Effector memory CD4-positive, alpha-beta T cell (primary cell): ENCODE data around the gene GREB1L.

Experiments
- DNase-seq, 3 donors: peaks; one replicate each; pipeline ENCODE4 v3.0.0-alpha.2; 2020
- H3K27ac ChIP-seq: 2 replicates; pipeline ENCODE4 v1.7.0; 2013; ENCODE audit warnings: mild to moderate bottlenecking, low read length, moderate library complexity; ENCODE audit not compliant: insufficient read depth, poor library complexity, severe bottlenecking
- H3K27me3 ChIP-seq: replicated peaks from 2 replicates; pipeline ENCODE4 v1.7.0; 2013; ENCODE audit warnings: mild to moderate bottlenecking, low read length; ENCODE audit not compliant: insufficient read depth, control insufficient read depth, poor library complexity, severe bottlenecking
- H3K36me3 ChIP-seq: 2 replicates; pipeline ENCODE4 v1.7.0; 2013; ENCODE audit warnings: mild to moderate bottlenecking, low read length, moderate library complexity; ENCODE audit not compliant: control insufficient read depth, insufficient read depth
- H3K4me1 ChIP-seq: 2 replicates; pipeline ENCODE4 v1.7.0; 2013; ENCODE audit warnings: low read length, mild to moderate bottlenecking; ENCODE audit not compliant: control insufficient read depth, insufficient read depth, poor library complexity, severe bottlenecking
- H3K4me3 ChIP-seq: 2 replicates; pipeline ENCODE4 v1.7.0; 2013; ENCODE audit warnings: low read length, low read depth, mild to moderate bottlenecking; ENCODE audit not compliant: insufficient read depth, poor library complexity, severe bottlenecking
- H3K9me3 ChIP-seq: 2 replicates; pipeline ENCODE4 v1.7.0; 2013; ENCODE audit warnings: mild to moderate bottlenecking, low read length, moderate library complexity; ENCODE audit not compliant: control insufficient read depth

Gene GREB1L

DNA sequence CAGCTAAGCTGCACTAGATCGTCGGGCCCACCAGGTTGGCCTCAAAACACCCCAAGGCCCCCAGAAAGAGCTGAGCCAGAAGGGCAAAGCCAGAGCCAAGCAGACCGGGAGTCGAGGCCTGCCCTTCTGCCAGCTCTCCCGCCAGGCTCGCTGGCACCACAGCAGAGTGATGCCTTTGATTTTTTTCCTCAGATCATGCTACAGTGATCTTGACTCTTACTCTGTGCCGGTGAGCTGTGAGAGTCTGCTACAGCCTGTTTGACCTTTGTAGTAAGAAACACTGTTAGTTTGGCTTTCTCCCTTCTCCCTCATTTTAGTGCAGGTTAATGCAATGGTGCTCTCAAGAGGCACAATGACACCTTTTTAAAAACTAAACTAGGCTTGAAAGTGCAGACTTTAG, 260.6 kb downstream of the GREB1L start:
- Histone ChIP-seq H3K4me1 (no peaks in the 10 kb centered on the region), H3K27ac (no peak overlapping the region), H3K27me3 (no peaks in the 10 kb centered on the region)

GRCh38 chr18:21507913-21508701, 266.1 kb downstream of the GREB1L start:
- H3K4me1 ChIP-seq, result no peaks in the 10 kb centered on the region
- H3K27ac ChIP-seq, result no peak overlapping the region
- H3K4me3 ChIP-seq, result no peak overlapping the region
- H3K27me3 ChIP-seq, result no peaks in the 10 kb centered on the region
- H3K9me3 ChIP-seq, result no peaks in the 10 kb centered on the region
- no peak for DNase-seq
- H3K36me3 ChIP-seq, result no peaks in the 10 kb centered on the region

More for the DNA sequence above, 260.6 kb downstream of the GREB1L start:
- no peak for DNase-seq
- no peak overlapping the region for H3K4me3 ChIP-seq
- no peaks in the 10 kb centered on the region for H3K9me3 ChIP-seq
- no peaks in the 10 kb centered on the region for H3K36me3 ChIP-seq

DNA sequence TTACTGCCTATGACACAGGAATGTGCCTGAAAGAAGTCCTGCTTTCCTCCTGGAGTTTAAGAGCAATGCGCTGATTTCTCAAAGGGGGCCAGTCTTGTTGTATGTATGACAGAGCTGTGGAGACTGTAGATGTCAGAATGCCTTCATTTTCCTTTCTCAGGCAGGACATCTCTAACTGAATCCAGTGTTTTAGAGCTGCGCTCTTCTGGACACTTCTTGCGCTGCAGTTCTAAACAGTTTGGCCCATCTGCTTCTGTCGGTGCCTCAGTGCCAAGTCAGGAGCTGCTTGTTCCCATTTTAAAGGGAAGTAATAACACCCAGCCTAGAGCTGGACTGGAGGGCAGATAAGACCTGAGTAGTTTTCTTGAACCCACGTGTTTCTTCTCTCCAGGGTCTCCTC, 267.0 kb downstream of the GREB1L start:
- Histone ChIP-seq H3K4me3 (no peak overlapping the region), H3K4me1 (no peaks in the 10 kb centered on the region), H3K27ac (no peak overlapping the region), H3K36me3 (peaks cover 4% of the 10 kb centered on the region), H3K27me3 (no peaks in the 10 kb centered on the region), H3K9me3 (no peaks in the 10 kb centered on the region)
- DNase-seq, result no peak

- no peak for DNase-seq
Measured at GRCh38 chr18:21513292-21513691, 271.3 kb downstream of the GREB1L start.

GRCh38 chr18:21513741-21514140, 271.7 kb downstream of the GREB1L start:
- Histone ChIP-seq H3K4me1 (no peaks in the 10 kb centered on the region), H3K36me3 (peaks cover 4% of the 10 kb centered on the region), H3K27me3 (no peaks in the 10 kb centered on the region), H3K4me3 (no peak overlapping the region), H3K27ac (no peak overlapping the region), H3K9me3 (no peaks in the 10 kb centered on the region)
- DNase-seq, result no peak

More at GRCh38 chr18:21513292-21513691, 271.3 kb downstream of the GREB1L start:
- no peaks in the 10 kb centered on the region for H3K9me3 ChIP-seq
- no peak overlapping the region for H3K27ac ChIP-seq
- no peak overlapping the region for H3K4me3 ChIP-seq
- peaks cover 4% of the 10 kb centered on the region for H3K36me3 ChIP-seq
- no peaks in the 10 kb centered on the region for H3K27me3 ChIP-seq
- H3K4me1 ChIP-seq, result no peaks in the 10 kb centered on the region

DNA sequence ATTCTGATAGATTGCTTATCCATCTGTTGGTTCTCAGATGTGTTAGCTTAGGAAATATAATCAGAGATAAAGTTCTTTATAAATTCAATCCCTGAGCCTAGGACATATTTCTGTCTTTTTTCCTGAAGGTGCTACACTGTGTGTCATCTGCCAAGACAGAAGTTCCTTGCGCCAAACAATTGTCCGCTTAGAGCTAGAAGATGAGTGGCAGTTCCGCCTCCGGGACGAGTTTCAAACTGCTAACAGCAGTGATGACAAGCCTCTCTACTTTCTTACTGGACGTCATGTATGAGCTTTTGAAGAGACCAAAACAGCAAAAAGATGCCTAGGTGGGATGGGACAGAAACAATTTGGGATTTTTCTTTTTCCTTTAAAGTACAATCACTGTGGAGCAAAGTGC, 280.5 kb downstream of the GREB1L start:
- no peak for DNase-seq
- Histone ChIP-seq H3K9me3 (no peaks in the 10 kb centered on the region), H3K36me3 (peaks cover 12% of the 10 kb centered on the region), H3K4me3 (no peak overlapping the region), H3K27me3 (no peaks in the 10 kb centered on the region), H3K4me1 (no peaks in the 10 kb centered on the region), H3K27ac (no peak overlapping the region)

GRCh38 chr18:21525916-21526315, 283.9 kb downstream of the GREB1L start:
- H3K4me3 ChIP-seq, result no peak overlapping the region

GRCh38 chr18:21526463-21526862, 284.4 kb downstream of the GREB1L start:
- DNase-seq, result no peak
- Histone ChIP-seq H3K36me3 (peaks cover 29% of the 10 kb centered on the region), H3K27me3 (no peaks in the 10 kb centered on the region), H3K27ac (no peak overlapping the region), H3K4me1 (no peaks in the 10 kb centered on the region), H3K9me3 (no peaks in the 10 kb centered on the region), H3K4me3 (no peak overlapping the region)

More at GRCh38 chr18:21525916-21526315, 283.9 kb downstream of the GREB1L start:
- H3K36me3 ChIP-seq, result peaks cover 26% of the 10 kb centered on the region
- no peaks in the 10 kb centered on the region for H3K9me3 ChIP-seq
- no peak for DNase-seq
- H3K27ac ChIP-seq, result no peak overlapping the region
- no peaks in the 10 kb centered on the region for H3K4me1 ChIP-seq
- no peaks in the 10 kb centered on the region for H3K27me3 ChIP-seq

- Histone ChIP-seq H3K4me1 (no peaks in the 10 kb centered on the region), H3K9me3 (no peaks in the 10 kb centered on the region), H3K4me3 (no peak overlapping the region), H3K27me3 (no peaks in the 10 kb centered on the region), H3K27ac (no peak overlapping the region), H3K36me3 (peaks cover 39% of the 10 kb centered on the region)
- DNase-seq, result no peak
Measured at GRCh38 chr18:21534327-21534726, 292.3 kb downstream of the GREB1L start.

DNA sequence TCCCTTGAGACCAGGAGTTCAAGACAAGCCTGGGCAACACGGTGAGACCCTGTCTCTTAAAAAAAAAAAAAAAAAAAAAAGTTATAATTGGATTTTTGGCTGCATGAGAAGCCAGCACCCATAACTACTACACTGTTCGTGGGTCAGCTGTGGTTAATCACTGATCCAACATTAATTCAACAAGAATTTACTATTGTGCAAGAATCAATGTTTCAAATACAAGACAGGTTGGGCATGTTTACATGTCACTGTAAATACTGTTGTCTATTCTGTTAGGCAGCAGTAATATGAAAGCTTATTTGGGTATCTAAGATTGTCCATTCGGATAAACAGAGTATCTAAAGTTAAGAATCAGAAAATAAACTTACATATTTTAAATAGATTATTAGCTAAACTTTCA, 296.2 kb downstream of the GREB1L start:
- H3K27ac ChIP-seq, result no peak overlapping the region
- H3K4me3 ChIP-seq, result no peak overlapping the region
- DNase-seq, result no peak
- H3K27me3 ChIP-seq, result no peaks in the 10 kb centered on the region
- no peaks in the 10 kb centered on the region for H3K4me1 ChIP-seq
- H3K36me3 ChIP-seq, result peaks cover 22% of the 10 kb centered on the region
- no peaks in the 10 kb centered on the region for H3K9me3 ChIP-seq
